ENCODE measurements around the gene TLCD3A. TPM values are rescaled to one million over a fixed set of nuclear protein-coding genes. Genes with fewer than 3 reads are reported as not detected.
"Not testable (repeated sequence)": the region's sequence is repeated elsewhere in the genome, so short reads cannot be mapped to it uniquely, and the experiment has no call there.

Gene TLCD3A
- polyA plus RNA-seq, 4 donors = 23.1 to 29.2 (median 25.4) TPM

DNA sequence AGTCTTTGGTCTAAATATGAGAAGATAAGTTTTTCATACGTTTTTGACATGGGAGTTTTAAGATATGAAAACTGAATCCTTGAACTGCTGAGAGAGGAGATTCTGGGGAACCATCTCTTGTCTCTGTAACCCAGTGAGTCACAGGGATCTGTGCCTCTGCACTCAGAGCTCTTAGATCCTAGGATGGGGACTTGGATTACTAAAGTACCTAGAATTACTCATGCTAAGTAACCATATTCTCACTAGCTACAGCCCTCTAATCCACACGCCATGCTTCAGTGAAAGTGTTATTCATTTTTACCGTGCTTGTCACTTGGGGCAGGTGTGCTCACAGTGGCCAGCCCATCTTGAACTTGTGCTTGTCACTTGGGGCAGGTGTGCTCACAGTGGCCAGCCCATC, 51.7 kb downstream of the TLCD3A start:
- no peak for DNase-seq (ENCODE audit: low read depth in 4 of 4, low spot score in 3 of 4)

DNA sequence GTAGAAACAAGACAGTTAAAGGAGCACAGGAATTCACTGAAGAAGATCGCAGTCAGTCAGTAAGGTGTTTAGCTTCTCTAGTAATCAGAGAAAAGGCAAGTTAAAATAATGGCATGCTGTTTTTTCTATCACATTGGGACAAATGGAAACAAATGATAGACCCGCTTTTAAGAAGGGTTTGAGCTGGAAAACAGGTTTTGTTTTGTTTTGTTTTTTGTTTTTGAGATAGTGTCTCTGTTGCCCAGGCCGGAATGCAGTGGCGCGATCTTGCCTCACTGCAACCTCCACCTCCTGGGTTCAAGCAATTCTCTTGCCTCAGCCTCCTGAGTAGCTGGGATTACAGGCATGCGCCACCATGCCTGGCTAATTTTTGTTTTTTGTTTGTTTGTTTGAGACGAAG, 53.5 kb downstream of the TLCD3A start:
- not testable (repeated sequence) for DNase-seq (ENCODE audit: low read depth in 4 of 4, low spot score in 3 of 4)

DNA sequence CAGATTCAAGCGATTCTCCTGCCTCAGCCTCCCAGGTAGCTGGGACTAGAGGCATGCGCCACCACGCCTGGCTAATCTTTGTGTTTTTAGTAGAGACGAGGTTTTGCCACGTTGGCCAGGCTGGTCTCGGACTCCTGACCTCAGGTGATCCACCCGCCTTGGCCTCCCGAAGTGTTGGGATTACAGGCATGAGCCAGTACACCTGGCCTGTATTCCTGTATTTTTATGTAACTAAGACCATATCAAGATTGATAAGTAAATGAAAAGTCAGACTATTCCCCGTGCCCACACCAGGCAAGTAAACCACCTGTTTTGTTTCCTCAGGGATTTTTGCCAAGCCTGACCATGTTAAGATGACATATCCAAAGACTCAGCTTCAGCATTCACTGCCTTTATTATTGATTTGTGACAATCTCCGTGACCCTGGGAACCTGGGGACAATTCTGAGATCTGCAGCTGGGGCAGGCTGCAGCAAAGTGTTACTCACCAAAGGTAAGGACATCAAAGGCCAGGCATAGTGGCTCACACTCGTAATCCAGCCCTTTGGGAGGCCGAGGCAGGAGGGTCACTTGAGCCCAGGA, 55.3 kb downstream of the TLCD3A start:
- no peak for DNase-seq (ENCODE audit: low read depth in 4 of 4, low spot score in 3 of 4)

DNA sequence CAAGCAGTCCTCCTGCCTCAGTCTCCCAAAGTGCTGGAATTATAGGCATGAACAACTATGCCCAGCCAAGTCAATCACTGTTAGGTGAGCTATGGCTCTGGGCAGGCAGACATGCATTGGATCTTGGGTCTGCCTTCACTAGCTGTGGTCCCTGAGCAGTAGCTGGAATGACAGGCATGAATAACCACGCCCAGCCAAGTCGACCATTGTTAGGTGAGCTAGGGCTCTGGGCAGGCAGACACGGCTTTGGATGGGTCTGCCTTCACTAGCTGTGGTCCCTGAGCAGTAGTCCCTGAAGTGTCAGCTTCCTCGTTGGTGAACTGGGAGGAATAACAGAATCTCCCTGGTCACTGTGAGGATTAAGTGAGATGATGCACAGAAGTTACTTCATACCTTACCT, 56.2 kb downstream of the TLCD3A start:
- DNase-seq (ENCODE audit: low read depth in 4 of 4, low spot score in 3 of 4) = no peak

GRCh38 chr17:789160-789840, 56.9 kb downstream of the TLCD3A start:
- DNase-seq (ENCODE audit: low read depth in 4 of 4, low spot score in 3 of 4) = no peak

DNA sequence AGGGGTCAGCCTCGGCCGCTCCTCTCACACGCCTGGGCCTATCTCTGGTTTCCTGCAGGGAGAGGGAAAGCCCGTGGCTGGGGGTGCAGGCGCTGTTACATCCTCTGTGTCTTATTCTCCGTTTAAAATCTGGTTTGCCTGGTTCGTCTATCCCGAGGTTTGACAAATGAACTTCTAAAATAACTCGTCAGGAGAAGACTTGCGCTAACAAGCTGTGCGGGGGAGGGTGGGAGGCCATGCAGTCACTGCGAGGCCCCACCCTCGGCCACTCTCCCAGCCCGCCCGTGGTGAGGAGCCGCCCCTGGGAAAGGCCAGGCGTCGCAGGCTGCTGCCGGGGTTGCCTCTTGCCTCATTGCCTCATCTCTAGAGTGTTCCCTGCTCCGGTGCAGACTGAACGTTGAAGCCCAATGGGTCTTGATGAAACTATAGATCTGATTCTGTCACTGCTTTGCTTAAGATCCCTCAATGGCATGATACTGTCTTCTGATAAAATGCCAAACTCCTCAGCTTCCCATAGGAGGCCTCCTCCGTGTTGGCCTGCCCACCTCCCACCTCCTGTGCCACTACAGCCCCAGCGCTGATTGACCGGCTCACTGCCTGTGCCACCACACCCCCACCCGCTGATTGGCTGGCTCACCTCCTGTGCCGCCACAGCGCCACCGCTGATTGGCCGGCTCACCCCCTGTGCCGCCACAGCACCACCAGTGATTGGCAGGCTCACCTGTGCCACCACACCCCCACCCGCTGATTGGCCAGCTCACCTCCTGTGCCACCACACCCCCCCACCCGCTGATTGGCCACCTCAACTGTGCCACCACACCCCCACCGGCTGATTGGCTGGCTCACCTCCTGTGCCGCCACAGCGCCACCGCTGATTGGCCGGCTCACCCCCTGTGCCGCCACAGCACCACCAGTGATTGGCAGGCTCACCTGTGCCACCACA, 57.8 kb downstream of the TLCD3A start:
- DNase-seq (ENCODE audit: low read depth in 4 of 4, low spot score in 3 of 4) = not testable (repeated sequence)

GRCh38 chr17:790874-791247, 58.5 kb downstream of the TLCD3A start:
- not testable (repeated sequence) for DNase-seq (ENCODE audit: low read depth in 4 of 4, low spot score in 3 of 4)

- DNase-seq (ENCODE audit: low read depth in 4 of 4, low spot score in 3 of 4) = no peak
These were observed 59.4 kb downstream of the TLCD3A start for GRCh38 chr17:791829-792228.

DNA sequence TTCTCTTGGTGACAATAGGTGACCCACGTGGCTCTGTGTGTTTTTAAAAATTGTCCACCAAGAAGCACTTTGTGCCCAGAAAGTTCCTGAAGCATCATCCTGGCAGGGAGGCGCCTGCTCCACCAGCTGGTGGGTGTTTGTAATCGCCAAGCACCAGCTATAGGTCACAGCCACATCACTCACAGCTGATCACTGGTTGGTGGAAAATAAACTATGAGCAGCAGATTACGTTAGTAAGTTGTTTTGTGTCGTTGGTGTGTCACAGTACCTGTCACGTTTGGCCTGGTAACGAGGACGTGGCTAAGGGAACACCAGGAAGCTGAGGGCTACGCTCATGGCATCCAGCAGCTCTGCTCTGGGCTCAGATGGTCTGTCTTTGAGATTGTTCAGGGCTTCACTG, 59.9 kb downstream of the TLCD3A start:
- no peak for DNase-seq (ENCODE audit: low read depth in 4 of 4, low spot score in 3 of 4)

Other genes starting within 250 kb of the TLCD3A start
- gene VPS53, start 17.8 kb upstream of the TLCD3A start, polyA plus RNA-seq (ENCODE audit: insufficient read length in 4 of 4) = 10 to 100 TPM; 27.2 to 33.0 (median 29.3) TPM
- 10 to 100 TPM; 21.5 to 24.1 (median 22.8) TPM for gene GEMIN4, start 19.7 kb downstream of the TLCD3A start, polyA plus RNA-seq (ENCODE audit: insufficient read length in 4 of 4)
- gene GLOD4, start 49.7 kb downstream of the TLCD3A start, polyA plus RNA-seq (ENCODE audit: insufficient read length in 4 of 4) = 100 to 1,000 TPM; 108 to 136 (median 119) TPM
- gene MRM3, start 49.8 kb downstream of the TLCD3A start, polyA plus RNA-seq (ENCODE audit: insufficient read length in 4 of 4) = 10 to 100 TPM; 16.6 to 20.7 (median 18.6) TPM
- 10 to 100 TPM; 33.3 to 42.1 (median 38.8) TPM for gene NXN, start 247.2 kb downstream of the TLCD3A start, polyA plus RNA-seq (ENCODE audit: insufficient read length in 4 of 4)